Parathyroid adenoma (tissue), 2 donors: Measurements from ENCODE around the gene CTTNBP2.

Experiments used
- H2AFZ ChIP-seq: fragments of 300-600 bp; sonication (generic); one replicate; pipeline ENCODE4 v1.7.0; 2017; ENCODE audit warnings: antibody characterized with exemption, mild to moderate bottlenecking
- H3K27ac ChIP-seq: fragments of 300-600 bp; sonication (generic); one replicate; pipeline ENCODE4 v1.7.0; 2017
- H3K27me3 ChIP-seq: fragments of 300-600 bp; sonication (generic); one replicate; pipeline ENCODE4 v1.7.0; 2017; ENCODE audit warnings: low read length; ENCODE audit not compliant: control insufficient read depth, insufficient read depth
- H3K36me3 ChIP-seq: fragments of 300-600 bp; sonication (generic); one replicate; pipeline ENCODE4 v1.7.0; 2017; ENCODE audit warnings: low read length; ENCODE audit not compliant: control insufficient read depth, insufficient read depth
- H3K4me1 ChIP-seq: fragments of 300-600 bp; sonication (generic); one replicate; pipeline ENCODE4 v1.7.0; 2017; ENCODE audit warnings: control low read depth
- H3K4me2 ChIP-seq: fragments of 300-600 bp; sonication (generic); one replicate; pipeline ENCODE4 v1.7.0; 2017; ENCODE audit warnings: low read length
- H3K4me3 ChIP-seq: fragments of 300-600 bp; sonication (generic); one replicate; pipeline ENCODE4 v1.7.0; 2017; ENCODE audit warnings: low read depth, low read length
- H3K79me2 ChIP-seq: fragments of 300-600 bp; sonication (generic); one replicate; pipeline ENCODE4 v1.7.0; 2017; ENCODE audit warnings: control low read depth
- H3K9ac ChIP-seq: fragments of 300-600 bp; sonication (generic); one replicate; pipeline ENCODE4 v1.7.0; 2017; ENCODE audit warnings: mild to moderate bottlenecking
- H3K9me3 ChIP-seq: fragments of 300-600 bp; sonication (generic); one replicate; pipeline ENCODE4 v1.7.0; 2017; ENCODE audit warnings: low read length; ENCODE audit not compliant: control insufficient read depth
- CTCF ChIP-seq: fragments of 300-600 bp; sonication (generic); IDR thresholded peaks from one replicate; pipeline ENCODE4 v1.7.0; 2017; ENCODE audit warnings: antibody characterized with exemption, mild to moderate bottlenecking
- donor health status: primary hyperparathyroidism.

Gene CTTNBP2

GRCh38 chr7:117755136-117755535 lies 118.1 kb downstream of the CTTNBP2 start:
- TF ChIP-seq CTCF = no peak
- no peaks in the 10 kb centered on the region for H3K36me3 ChIP-seq
- H3K79me2 ChIP-seq = no peaks in the 10 kb centered on the region
- no peak overlapping the region for H2AFZ ChIP-seq
- no peak overlapping the region for H3K4me3 ChIP-seq
- no peak overlapping the region for H3K9ac ChIP-seq
- no peaks in the 10 kb centered on the region for H3K27me3 ChIP-seq
- no peaks in the 10 kb centered on the region for H3K9me3 ChIP-seq
- no peak overlapping the region for H3K27ac ChIP-seq
- H3K4me2 ChIP-seq = no peak overlapping the region
- H3K4me1 ChIP-seq = peaks cover 15% of the 10 kb centered on the region

DNA sequence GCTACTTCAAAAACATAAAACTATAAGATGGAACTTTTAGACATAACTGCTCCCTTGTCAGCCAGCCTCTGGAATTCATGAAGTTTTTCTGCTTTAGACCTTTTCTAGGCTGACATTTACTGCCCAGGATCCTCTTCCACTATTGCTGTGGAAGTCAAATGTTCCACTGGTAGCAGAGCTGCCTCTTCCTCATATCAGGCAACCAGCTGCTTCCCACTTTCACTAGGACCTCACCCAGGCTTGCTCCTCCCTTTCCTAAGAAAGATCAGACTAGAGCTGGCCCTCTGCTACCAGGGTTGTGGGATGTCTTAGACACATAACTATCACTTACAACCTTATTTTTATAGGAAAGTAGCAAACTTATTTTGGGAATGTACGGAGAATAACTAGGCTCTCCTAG lies 121.5 kb downstream of the CTTNBP2 start:
- Histone ChIP-seq H3K9ac (no peak overlapping the region), H3K27me3 (no peaks in the 10 kb centered on the region), H3K9me3 (no peaks in the 10 kb centered on the region), H3K27ac (no peak overlapping the region), H3K4me1 (peaks cover 15% of the 10 kb centered on the region), H3K36me3 (no peaks in the 10 kb centered on the region), H2AFZ (no peak overlapping the region), H3K79me2 (no peaks in the 10 kb centered on the region), H3K4me2 (no peak overlapping the region), H3K4me3 (no peak overlapping the region)
- no peak for TF ChIP-seq CTCF

DNA sequence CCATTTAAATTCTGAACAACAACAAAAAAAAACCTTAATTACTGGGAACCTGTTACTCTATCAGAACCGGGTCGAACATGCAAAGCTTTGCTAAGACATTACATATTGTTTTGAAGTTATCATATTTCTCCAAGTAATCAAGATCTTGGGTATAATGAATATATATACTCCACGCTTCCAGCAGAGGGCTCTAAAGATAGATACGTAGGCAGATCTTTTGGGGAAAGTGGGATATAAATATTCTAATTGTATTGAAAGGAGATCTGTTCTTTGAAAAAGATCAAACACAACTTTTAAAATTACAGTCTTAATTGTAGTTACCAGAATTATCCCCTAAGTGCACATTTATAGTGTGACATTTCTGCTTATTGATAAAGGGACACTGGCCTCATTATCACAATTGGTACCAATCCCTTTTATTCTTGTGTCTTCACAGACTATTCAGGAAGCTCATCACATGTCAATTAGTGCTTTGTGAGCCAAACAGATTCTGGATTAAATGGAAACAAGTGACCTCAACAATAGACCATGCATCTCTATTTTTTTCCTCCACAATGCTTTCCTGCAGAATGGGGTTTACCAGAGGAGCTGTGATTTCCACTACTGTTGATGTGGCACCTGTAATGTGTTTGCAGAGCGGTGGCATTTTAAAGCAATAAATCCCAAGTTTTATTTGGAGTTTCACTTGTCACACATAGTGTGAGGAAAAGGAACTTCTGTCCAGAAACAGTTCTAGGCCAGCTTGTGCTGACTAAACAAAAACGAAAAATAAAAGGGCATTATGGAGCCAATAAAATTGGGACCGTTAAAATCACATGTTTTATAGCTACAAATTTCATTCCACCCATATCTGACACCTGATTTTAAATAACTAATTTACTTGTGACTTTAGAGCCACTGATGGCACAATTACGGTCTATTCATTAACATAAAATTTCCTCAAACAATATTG lies 122.4 kb downstream of the CTTNBP2 start:
- Histone ChIP-seq H2AFZ (no peak overlapping the region), H3K79me2 (no peaks in the 10 kb centered on the region), H3K4me3 (no peak overlapping the region), H3K36me3 (no peaks in the 10 kb centered on the region), H3K9me3 (no peaks in the 10 kb centered on the region), H3K9ac (no peak overlapping the region), H3K4me2 (no peak overlapping the region), H3K4me1 (peaks cover 15% of the 10 kb centered on the region), H3K27ac (no peak overlapping the region), H3K27me3 (no peaks in the 10 kb centered on the region)
- peak; percentile 59 for TF ChIP-seq CTCF

- Histone ChIP-seq H3K4me1 (no peaks in the 10 kb centered on the region), H3K4me2 (no peak overlapping the region), H3K27ac (no peak overlapping the region)
These were observed 131.3 kb downstream of the CTTNBP2 start for GRCh38 chr7:117741962-117742361.

More at GRCh38 chr7:117741962-117742361, 131.3 kb downstream of the CTTNBP2 start:
- Histone ChIP-seq H3K9me3 (no peaks in the 10 kb centered on the region), H3K79me2 (no peaks in the 10 kb centered on the region), H3K4me3 (no peak overlapping the region), H3K27me3 (no peaks in the 10 kb centered on the region), H2AFZ (no peak overlapping the region), H3K36me3 (no peaks in the 10 kb centered on the region), H3K9ac (no peak overlapping the region)
- no peak for TF ChIP-seq CTCF
